ENCODE measurements around the gene TMTC1. TPM values are rescaled to one million over a fixed set of nuclear protein-coding genes. Genes with fewer than 3 reads are reported as not detected.

TMTC1 gene
- total RNA-seq, 4 donors from 2014 or later: 83.9 to 169 (median 96.9) TPM

- no peak for TF ChIP-seq CTCF (IDR thresholded peaks at IDR 0.05)
- no peak for ATAC-seq (ENCODE audit: low FRiP score)
- no peak for DNase-seq (ENCODE audit: low spot score)
These were observed 239.2 kb downstream of the TMTC1 start for GRCh38 chr12:29544428-29545101.

- no peak for ATAC-seq (ENCODE audit: low FRiP score)
- no peak for DNase-seq (ENCODE audit: low spot score)
- no peak for TF ChIP-seq CTCF (IDR thresholded peaks at IDR 0.05)
These were observed 240.7 kb downstream of the TMTC1 start for GRCh38 chr12:29543036-29543435.

GRCh38 chr12:29537298-29537697 is 246.4 kb downstream of the TMTC1 start:
- ATAC-seq (ENCODE audit: low FRiP score): peak; percentile 78
- no peak for DNase-seq (ENCODE audit: low spot score)
- TF ChIP-seq CTCF (IDR thresholded peaks at IDR 0.05): no peak

- DNase-seq (ENCODE audit: low spot score) (no peak), ATAC-seq (ENCODE audit: low FRiP score) (no peak)
- TF ChIP-seq CTCF (IDR thresholded peaks at IDR 0.05): no peak
These were observed 248.8 kb downstream of the TMTC1 start for GRCh38 chr12:29534935-29535334.

- DNase-seq (ENCODE audit: low spot score) (no peak), ATAC-seq (ENCODE audit: low FRiP score) (no peak)
- TF ChIP-seq CTCF (IDR thresholded peaks at IDR 0.05): no peak
These were observed 249.8 kb downstream of the TMTC1 start for GRCh38 chr12:29533815-29534489.

- ATAC-seq (ENCODE audit: low FRiP score) (no peak), DNase-seq (ENCODE audit: low spot score) (no peak)
- no peak for TF ChIP-seq CTCF (IDR thresholded peaks at IDR 0.05)
These were observed 252.3 kb downstream of the TMTC1 start for GRCh38 chr12:29531471-29531870.

- ATAC-seq (ENCODE audit: low FRiP score): no peak
- TF ChIP-seq CTCF (IDR thresholded peaks at IDR 0.05): no peak
- DNase-seq (ENCODE audit: low spot score): no peak
These were observed 253.3 kb downstream of the TMTC1 start for GRCh38 chr12:29530436-29530835.

All from omental fat pad (tissue), 4 donors.